Natural killer cell (primary cell): ENCODE data around the gene CNPY2. TPM values are rescaled to one million over a fixed set of nuclear protein-coding genes. Genes with fewer than 3 reads are reported as not detected.
A peak's percentile ranks its signal among the peaks of the same experiment; 100 is the strongest.
"Not testable (repeated sequence)": the region's sequence is repeated elsewhere in the genome, so short reads cannot be mapped to it uniquely, and the experiment has no call there.

Source experiments
- ATAC-seq, 3 donors: fragments of 150-1000 bp in 2 of 3; fragments of 200-7000 bp in 1 of 3; cut with Tn5 transposase; 1 replicate in 1 of 3; 2 replicates in 2 of 3; pipeline ENCODE4 v1.10.0; 2021; ENCODE audit warnings: mild to moderate bottlenecking in 2 of 3, moderate library complexity in 2 of 3
- DNase-seq, 2 donors: peaks; one replicate each; pipeline versions ENCODE4 v3.0.0 to v3.0.0-alpha.2; 2013 to 2021; ENCODE audit warnings: mixed read lengths in 1 of 2
- H3K27ac ChIP-seq: one replicate; pipeline ENCODE4 v1.5.1; 2013; ENCODE audit warnings: mild to moderate bottlenecking, low read length
- H3K27me3 ChIP-seq: one replicate; pipeline ENCODE4 v1.6.1; 2013; ENCODE audit warnings: low read length; ENCODE audit not compliant: control insufficient read depth, insufficient read depth
- H3K36me3 ChIP-seq: one replicate; pipeline ENCODE4 v1.6.1; 2013; ENCODE audit warnings: low read length; ENCODE audit not compliant: control insufficient read depth, insufficient read depth
- H3K4me1 ChIP-seq: one replicate; pipeline ENCODE4 v1.6.1; 2013; ENCODE audit warnings: low read length; ENCODE audit not compliant: control insufficient read depth, insufficient read depth
- H3K4me3 ChIP-seq: one replicate; pipeline ENCODE4 v1.5.1; 2013; ENCODE audit warnings: low read length
- H3K9me3 ChIP-seq: one replicate; pipeline ENCODE4 v1.6.1; 2013; ENCODE audit warnings: low read length; ENCODE audit not compliant: control insufficient read depth, insufficient read depth
- H3K27ac Mint-ChIP-seq, 2 donors: one replicate each; pipeline ENCODE4 v1.8.0; 2022; ENCODE audit warnings: mild to moderate bottlenecking in 2 of 2, mixed read lengths in 2 of 2, moderate library complexity in 1 of 2
- H3K27me3 Mint-ChIP-seq, 2 donors: one replicate each; pipeline ENCODE4 v1.8.0; 2022; ENCODE audit warnings: low read depth in 2 of 2, mixed read lengths in 2 of 2
- H3K36me3 Mint-ChIP-seq: one replicate; pipeline ENCODE4 v1.8.0; 2022; ENCODE audit warnings: mixed read lengths
- H3K4me1 Mint-ChIP-seq, 2 donors: one replicate each; pipeline ENCODE4 v1.8.0; 2022; ENCODE audit warnings: mixed read lengths in 2 of 2
- H3K4me3 Mint-ChIP-seq: one replicate; pipeline ENCODE4 v1.8.0; 2022; ENCODE audit warnings: mild to moderate bottlenecking, moderate library complexity, mixed read lengths
- H3K9me3 Mint-ChIP-seq, 2 donors: one replicate each; pipeline ENCODE4 v1.8.0; 2022; ENCODE audit warnings: mixed read lengths in 2 of 2
- WGBS: methylation state at CpG from one replicate; pipeline ENCODE4 v1.1.7; 2013; ENCODE audit warnings: missing lambda C conversion rate; ENCODE audit not compliant: insufficient coverage; 5-methylcytosine and 5-hydroxymethylcytosine counted together
- intact Hi-C: fragments of 100-400 bp; cut with micrococcal nuclease; formaldehyde crosslinking; loops from one replicate; pipeline ENCODE4 v1.14.2; 2022
- total RNA-seq, 4 donors: library from RNA; stranded (reverse); fragments of 120-200 nt in 1 of 4; gene quantifications; one replicate each; pipeline versions ENCODE4 v1.2.3 to v1.2.4, GENCODE V29; 2013 to 2022
- TF ChIP-seq, protein P1 (sequence below): fragments of 200-600 bp; IDR thresholded peaks from one replicate; pipeline ENCODE4 v1.8.0; 2022; ENCODE audit warnings: antibody characterized with exemption

CNPY2 gene
- total RNA-seq, 3 donors from 2014 or later (not counting 1 experiment from before 2014, with no cell fraction given): 50.4 to 64.3 (median 60.8) TPM

DNA sequence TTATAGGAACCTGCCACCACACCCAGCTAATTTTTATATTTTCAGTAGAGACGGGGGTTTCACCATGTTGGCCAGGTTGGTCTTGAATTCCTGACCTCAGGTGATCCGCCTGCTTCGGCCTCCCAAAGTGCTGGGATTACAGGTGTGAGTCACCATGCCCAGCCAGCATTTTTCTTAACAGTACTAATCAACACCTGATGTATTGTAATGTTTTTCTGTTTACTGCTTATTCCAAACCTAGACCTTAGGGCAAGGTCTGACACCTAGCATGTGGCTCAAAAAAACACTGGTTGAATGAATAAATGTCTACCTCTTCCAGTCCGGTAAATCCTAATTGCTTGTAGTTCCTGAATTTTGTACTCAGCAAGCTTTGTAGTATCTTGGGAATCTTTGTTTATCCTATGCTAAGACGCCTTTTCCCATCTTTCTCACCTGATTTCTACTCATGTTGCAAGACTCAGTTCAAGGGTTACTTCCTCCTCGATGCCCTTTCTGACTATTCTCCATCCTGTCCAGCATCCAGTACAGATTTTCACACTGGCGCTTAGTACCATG lies 15.2 kb upstream of the CNPY2 start:
- no peaks in the 10 kb centered on the region for H3K9me3 ChIP-seq
- H3K36me3 ChIP-seq: peaks cover 22% of the 10 kb centered on the region
- H3K27ac ChIP-seq: no peak overlapping the region
- peaks cover 19 to 27% of the 10 kb centered on the region in 2 donors for H3K4me1 Mint-ChIP-seq
- WGBS: 99% methylated on average over 5 of the region's 7 CpGs
- H3K36me3 Mint-ChIP-seq: peaks cover 11% of the 10 kb centered on the region
- DNase-seq (no peak), ATAC-seq (no peak)
- no peaks in the 10 kb centered on the region for H3K27me3 Mint-ChIP-seq
- H3K27ac Mint-ChIP-seq: peak overlapping the region; percentile 99
- no peaks in the 10 kb centered on the region for H3K9me3 Mint-ChIP-seq
- H3K4me1 ChIP-seq: peaks cover 21% of the 10 kb centered on the region
- intact Hi-C loops: loop anchor here (5.0 kb wide), 1 partner anchor 136 kb away; the partner anchor contains the start of gene SPRYD4
- H3K27me3 ChIP-seq: no peaks in the 10 kb centered on the region
- TF ChIP-seq, protein P1, sequence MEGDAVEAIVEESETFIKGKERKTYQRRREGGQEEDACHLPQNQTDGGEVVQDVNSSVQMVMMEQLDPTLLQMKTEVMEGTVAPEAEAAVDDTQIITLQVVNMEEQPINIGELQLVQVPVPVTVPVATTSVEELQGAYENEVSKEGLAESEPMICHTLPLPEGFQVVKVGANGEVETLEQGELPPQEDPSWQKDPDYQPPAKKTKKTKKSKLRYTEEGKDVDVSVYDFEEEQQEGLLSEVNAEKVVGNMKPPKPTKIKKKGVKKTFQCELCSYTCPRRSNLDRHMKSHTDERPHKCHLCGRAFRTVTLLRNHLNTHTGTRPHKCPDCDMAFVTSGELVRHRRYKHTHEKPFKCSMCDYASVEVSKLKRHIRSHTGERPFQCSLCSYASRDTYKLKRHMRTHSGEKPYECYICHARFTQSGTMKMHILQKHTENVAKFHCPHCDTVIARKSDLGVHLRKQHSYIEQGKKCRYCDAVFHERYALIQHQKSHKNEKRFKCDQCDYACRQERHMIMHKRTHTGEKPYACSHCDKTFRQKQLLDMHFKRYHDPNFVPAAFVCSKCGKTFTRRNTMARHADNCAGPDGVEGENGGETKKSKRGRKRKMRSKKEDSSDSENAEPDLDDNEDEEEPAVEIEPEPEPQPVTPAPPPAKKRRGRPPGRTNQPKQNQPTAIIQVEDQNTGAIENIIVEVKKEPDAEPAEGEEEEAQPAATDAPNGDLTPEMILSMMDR: no peak
- H3K4me3 Mint-ChIP-seq: no peak overlapping the region
- no peak overlapping the region for H3K4me3 ChIP-seq

DNA sequence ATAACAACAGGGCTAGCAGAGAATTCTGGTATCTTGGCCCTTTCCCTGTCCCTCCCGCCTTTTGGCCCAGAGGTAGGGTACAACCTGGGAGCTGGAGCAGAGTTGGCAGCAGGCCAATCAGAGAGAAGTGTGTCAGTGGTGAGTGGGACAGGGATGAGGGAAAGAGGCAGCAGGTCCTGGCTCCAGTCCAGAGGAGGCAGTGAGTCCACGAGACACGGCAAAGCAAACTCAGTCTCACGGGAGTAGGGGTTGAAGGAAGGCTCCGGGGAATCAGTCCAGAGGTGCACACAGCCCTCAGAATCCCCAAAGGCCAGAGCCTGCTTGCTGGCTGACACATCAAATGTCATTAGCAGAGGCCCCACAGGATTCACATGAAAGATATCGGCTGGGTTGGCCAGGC lies 10.7 kb upstream of the CNPY2 start:
- H3K4me1 Mint-ChIP-seq: peaks cover 0 to 5% of the 10 kb centered on the region in 2 donors
- peaks cover 26% of the 10 kb centered on the region for H3K36me3 Mint-ChIP-seq
- H3K9me3 Mint-ChIP-seq: no peaks in the 10 kb centered on the region
- H3K9me3 ChIP-seq: no peaks in the 10 kb centered on the region
- no peak for ATAC-seq
- no peak for DNase-seq
- no peak overlapping the region for H3K27ac ChIP-seq
- H3K27ac Mint-ChIP-seq: no peak overlapping the region
- WGBS: 89% methylated on average over 6 of the region's 6 CpGs
- intact Hi-C loops: no loop called here
- no peak overlapping the region for H3K4me3 ChIP-seq
- no peaks in the 10 kb centered on the region for H3K4me1 ChIP-seq
- TF ChIP-seq, protein P1: no peak
- peaks cover 59% of the 10 kb centered on the region for H3K36me3 ChIP-seq
- no peak overlapping the region for H3K4me3 Mint-ChIP-seq
- no peaks in the 10 kb centered on the region for H3K27me3 ChIP-seq
- no peaks in the 10 kb centered on the region for H3K27me3 Mint-ChIP-seq

DNA sequence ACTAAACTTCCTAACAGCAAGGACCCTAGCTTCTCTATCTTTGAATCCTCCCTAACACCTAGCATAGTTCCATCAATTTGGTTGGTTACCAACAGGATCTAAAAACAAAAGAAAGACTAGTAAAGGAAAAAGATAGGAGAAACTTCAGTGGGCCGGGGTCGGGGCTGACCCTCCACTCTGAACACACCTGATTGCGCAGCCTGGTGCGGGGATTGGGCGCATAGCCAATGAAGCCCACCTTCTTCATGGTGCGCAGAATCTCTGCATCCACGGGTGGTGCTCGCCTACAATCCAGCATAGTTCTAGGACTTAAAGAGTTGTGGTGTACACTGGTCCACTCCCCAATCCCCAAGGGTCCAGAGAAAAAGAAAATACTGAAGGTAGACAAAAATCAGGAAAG lies 10.3 kb upstream of the CNPY2 start:
- Mint-ChIP-seq H3K4me1 (peaks cover 0 to 1% of the 10 kb centered on the region in 2 donors), H3K9me3 (no peaks in the 10 kb centered on the region), H3K4me3 (no peak overlapping the region), H3K36me3 (peaks cover 26% of the 10 kb centered on the region), H3K27ac (no peak overlapping the region), H3K27me3 (no peaks in the 10 kb centered on the region)
- H3K27ac ChIP-seq: no peak overlapping the region
- no peak for DNase-seq
- no peaks in the 10 kb centered on the region for H3K27me3 ChIP-seq
- WGBS: over 99% methylated on average over 8 of the region's 8 CpGs
- intact Hi-C loops: no loop called here
- ATAC-seq: no peak
- H3K4me3 ChIP-seq: no peak overlapping the region
- H3K9me3 ChIP-seq: no peaks in the 10 kb centered on the region
- no peaks in the 10 kb centered on the region for H3K4me1 ChIP-seq
- TF ChIP-seq, protein P1: no peak
- H3K36me3 ChIP-seq: peaks cover 59% of the 10 kb centered on the region

DNA sequence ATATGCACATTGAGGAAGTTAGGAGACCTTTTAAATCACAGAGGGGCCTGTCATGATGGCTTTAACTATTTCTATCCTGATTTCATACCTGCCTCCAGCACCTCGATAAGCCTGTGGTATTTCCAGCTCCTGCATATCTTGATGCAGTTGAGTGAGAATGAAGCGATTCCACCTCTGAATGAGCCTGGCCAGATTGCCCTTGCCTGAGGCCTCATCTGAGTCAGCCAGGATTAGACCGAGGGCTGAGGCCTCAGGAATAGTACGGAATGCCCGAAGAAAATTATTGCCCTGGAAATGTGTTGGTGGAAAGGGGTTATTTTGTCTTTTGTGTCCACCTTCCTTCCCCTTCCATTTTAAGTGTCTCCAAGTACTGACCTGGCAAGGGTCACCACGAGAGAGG lies 8.4 kb upstream of the CNPY2 start:
- peaks cover 65% of the 10 kb centered on the region for H3K36me3 ChIP-seq
- no peaks in the 10 kb centered on the region for H3K4me1 ChIP-seq
- H3K27me3 ChIP-seq: no peaks in the 10 kb centered on the region
- DNase-seq (no peak), ATAC-seq (no peak)
- Mint-ChIP-seq H3K27ac (peak overlapping the region in 1 of 2 donors; percentile 2), H3K36me3 (peaks cover 26% of the 10 kb centered on the region), H3K4me3 (no peak overlapping the region), H3K4me1 (no peaks in the 10 kb centered on the region), H3K27me3 (no peaks in the 10 kb centered on the region), H3K9me3 (no peaks in the 10 kb centered on the region)
- no peak overlapping the region for H3K27ac ChIP-seq
- intact Hi-C loops: no loop called here
- H3K4me3 ChIP-seq: no peak overlapping the region
- no peaks in the 10 kb centered on the region for H3K9me3 ChIP-seq
- TF ChIP-seq, protein P1: no peak
- 94% methylated on average over 4 of the region's 6 CpGs for WGBS

DNA sequence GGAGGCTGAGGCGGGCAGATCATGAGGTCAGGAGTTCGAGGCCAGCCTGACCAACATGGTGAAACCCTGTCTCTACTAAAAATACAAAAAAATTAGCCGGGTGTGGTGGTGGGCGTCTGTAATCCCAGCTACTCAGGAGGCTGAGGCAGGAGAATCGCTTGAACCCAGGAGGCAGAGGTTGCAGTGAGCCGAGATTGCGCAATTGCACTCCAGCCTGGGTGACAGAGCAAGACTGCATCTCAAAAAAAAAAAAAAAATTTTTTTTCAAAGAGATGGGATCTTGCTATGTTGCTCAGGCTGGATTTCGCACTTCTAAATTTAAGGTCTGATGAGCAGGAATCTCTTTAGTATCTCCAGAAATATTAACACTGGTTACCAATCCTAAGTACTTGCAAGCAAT lies 5.8 kb upstream of the CNPY2 start:
- H3K36me3 Mint-ChIP-seq: peaks cover 16% of the 10 kb centered on the region
- DNase-seq: not testable (repeated sequence)

More for the DNA sequence above, 5.8 kb upstream of the CNPY2 start:
- H3K4me3 Mint-ChIP-seq, H3K27ac ChIP-seq, H3K27me3 ChIP-seq, intact Hi-C loops, H3K9me3 ChIP-seq, H3K9me3 Mint-ChIP-seq, H3K27ac Mint-ChIP-seq, H3K4me1 ChIP-seq, ATAC-seq, H3K4me3 ChIP-seq, H3K4me1 Mint-ChIP-seq, H3K27me3 Mint-ChIP-seq: not testable (repeated sequence)
- 100% methylated on average over 6 of the region's 8 CpGs for WGBS
- peaks cover 53% of the 10 kb centered on the region for H3K36me3 ChIP-seq
